Mesodermal cell (in vitro differentiated cells): ENCODE results near the gene GABBR2.

ENCODE experiments used
- H3K27ac ChIP-seq: 2 replicates; pipeline ENCODE4 v1.7.0; 2013; ENCODE audit warnings: mild to moderate bottlenecking, low read depth, low read length, moderate library complexity; ENCODE audit not compliant: severe bottlenecking
- H3K36me3 ChIP-seq: 2 replicates; pipeline ENCODE4 v1.7.1; 2013; ENCODE audit warnings: mild to moderate bottlenecking, low read length, moderate library complexity; ENCODE audit not compliant: control insufficient read depth, insufficient read depth
- H3K4me1 ChIP-seq: one replicate; pipeline ENCODE4 v1.7.1; 2013; ENCODE audit warnings: mild to moderate bottlenecking, low read length; ENCODE audit not compliant: insufficient read depth, control insufficient read depth, poor library complexity, severe bottlenecking
- H3K4me3 ChIP-seq: 2 replicates; pipeline ENCODE4 v1.7.0; 2013; ENCODE audit warnings: low read length, control low read depth, mild to moderate bottlenecking; ENCODE audit not compliant: insufficient read depth, poor library complexity, severe bottlenecking; ENCODE audit errors: extremely low read depth
- H3K9me3 ChIP-seq: 2 replicates; pipeline ENCODE4 v1.7.1; 2013; ENCODE audit warnings: mild to moderate bottlenecking, low read length, moderate library complexity; ENCODE audit not compliant: control insufficient read depth
- WGBS, 2 experiments: methylation state at CpG; one replicate each; pipeline ENCODE4 v1.1.5; 2013; ENCODE audit warnings: missing lambda C conversion rate in 2 of 2; ENCODE audit not compliant: insufficient coverage in 2 of 2; 5-methylcytosine and 5-hydroxymethylcytosine counted together

Gene GABBR2

DNA sequence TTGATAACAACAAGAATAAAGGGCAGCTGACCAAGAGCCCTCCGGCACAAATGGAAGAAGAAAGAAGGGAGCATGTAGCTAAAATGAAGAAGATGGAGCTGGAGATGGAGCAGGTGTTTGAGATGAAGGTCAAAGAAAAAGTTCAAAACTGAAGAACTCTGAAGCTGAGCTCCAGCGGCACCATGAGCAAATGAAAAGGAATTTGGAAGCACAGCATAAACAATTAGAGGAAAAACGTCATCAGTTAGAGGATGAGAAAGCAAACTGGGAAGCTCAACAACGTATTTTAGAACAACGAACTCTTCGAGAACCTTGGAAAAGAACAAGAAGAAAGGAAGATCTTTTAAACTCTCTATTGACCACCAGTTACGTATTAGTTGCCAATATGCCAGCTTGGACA lies 100.9 kb downstream of the GABBR2 start:
- Histone ChIP-seq H3K36me3 (no peaks in the 10 kb centered on the region), H3K27ac (peak overlapping the region; percentile 64), H3K4me1 (peaks cover 12% of the 10 kb centered on the region), H3K4me3 (no peak overlapping the region), H3K9me3 (no peaks in the 10 kb centered on the region)
- 81 to 90% methylated on average over 7 of the region's 7 CpGs for WGBS, 2 experiments

- Histone ChIP-seq H3K4me3 (no peak overlapping the region), H3K9me3 (no peaks in the 10 kb centered on the region), H3K36me3 (no peaks in the 10 kb centered on the region), H3K27ac (no peak overlapping the region), H3K4me1 (peaks cover 12% of the 10 kb centered on the region)
- WGBS, 2 experiments = 93 to 98% methylated on average over 6 to 7 of the region's 8 CpGs
These were observed 101.6 kb downstream of the GABBR2 start for GRCh38 chr9:98607152-98607551.

DNA sequence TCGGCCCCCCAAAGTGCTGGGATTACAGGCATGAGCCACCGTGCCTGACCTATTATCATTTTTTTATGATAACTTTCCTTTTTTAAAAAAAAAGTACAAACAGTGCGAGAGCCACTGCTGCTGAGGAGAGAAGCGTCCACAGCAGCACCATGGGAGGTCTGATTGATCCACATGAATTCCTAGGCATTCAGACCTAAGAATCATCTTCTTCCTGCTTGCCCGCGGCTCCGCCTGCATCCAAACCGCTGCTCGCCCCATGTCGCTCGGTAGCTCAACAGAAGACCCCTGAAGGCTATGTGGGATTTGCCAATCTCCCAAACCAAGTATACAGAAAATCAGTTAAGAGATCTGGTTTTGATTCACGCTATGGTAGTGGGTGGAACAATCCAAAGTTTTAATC lies 102.0 kb downstream of the GABBR2 start:
- no peaks in the 10 kb centered on the region for H3K9me3 ChIP-seq
- WGBS, 2 experiments = 89 to 95% methylated on average over 5 to 7 of the region's 12 CpGs
- H3K4me3 ChIP-seq = no peak overlapping the region
- peaks cover 12% of the 10 kb centered on the region for H3K4me1 ChIP-seq
- H3K27ac ChIP-seq = no peak overlapping the region
- no peaks in the 10 kb centered on the region for H3K36me3 ChIP-seq

DNA sequence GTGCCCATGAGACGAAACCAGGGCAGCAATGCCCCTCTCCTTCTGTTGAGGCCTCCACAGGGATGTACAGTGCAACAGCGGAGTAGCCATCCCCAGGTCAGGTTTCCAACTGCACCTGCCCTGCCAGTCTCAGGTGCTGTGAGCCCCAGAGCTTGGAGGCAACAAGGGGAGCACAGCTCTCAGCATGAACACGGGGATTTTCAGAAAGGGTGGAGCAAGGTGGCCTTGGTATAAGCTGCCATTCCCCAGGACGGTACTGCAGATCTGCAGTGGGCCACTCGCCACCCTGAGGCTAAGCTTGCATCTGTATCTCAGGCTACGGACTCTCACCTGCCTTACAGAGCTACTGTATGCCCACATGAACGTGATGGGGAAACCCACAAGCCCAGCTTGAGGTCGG lies 103.6 kb downstream of the GABBR2 start:
- H3K4me3 ChIP-seq = no peak overlapping the region
- H3K4me1 ChIP-seq = peaks cover 5% of the 10 kb centered on the region
- H3K27ac ChIP-seq = no peak overlapping the region
- 81 to 89% methylated on average over 7 of the region's 8 CpGs for WGBS, 2 experiments
- H3K9me3 ChIP-seq = no peaks in the 10 kb centered on the region
- no peaks in the 10 kb centered on the region for H3K36me3 ChIP-seq

DNA sequence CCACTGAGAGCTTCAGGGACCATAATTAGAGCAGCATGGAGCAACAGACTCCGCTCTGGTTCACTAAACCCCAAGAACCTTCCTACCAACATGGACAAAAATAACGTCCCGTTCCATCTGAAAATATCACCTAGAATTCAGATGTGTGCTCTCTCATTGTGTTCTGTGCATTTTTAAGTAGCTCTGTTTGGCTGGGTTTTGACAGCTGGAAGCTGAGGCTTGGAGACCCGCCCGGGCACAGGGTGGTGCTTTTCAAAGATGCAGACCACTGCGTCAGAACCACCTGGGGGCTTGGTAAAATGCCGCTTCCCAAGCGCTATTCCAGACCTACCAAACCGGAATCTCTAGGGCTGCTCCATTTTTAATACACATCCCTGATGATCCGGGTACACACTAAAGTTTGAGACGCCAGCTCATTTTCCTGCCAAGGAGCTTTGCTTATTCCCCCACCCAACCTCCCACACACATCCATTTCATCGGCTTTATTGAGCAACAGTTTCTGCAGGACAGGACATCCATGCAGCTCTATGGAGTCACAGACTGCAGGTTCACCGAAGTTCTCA lies 104.8 kb downstream of the GABBR2 start:
- Histone ChIP-seq H3K36me3 (no peaks in the 10 kb centered on the region), H3K27ac (no peak overlapping the region), H3K4me1 (peaks cover 3% of the 10 kb centered on the region), H3K9me3 (no peaks in the 10 kb centered on the region), H3K4me3 (no peak overlapping the region)
- 90 to 97% methylated on average over 12 of the region's 13 CpGs for WGBS, 2 experiments

DNA sequence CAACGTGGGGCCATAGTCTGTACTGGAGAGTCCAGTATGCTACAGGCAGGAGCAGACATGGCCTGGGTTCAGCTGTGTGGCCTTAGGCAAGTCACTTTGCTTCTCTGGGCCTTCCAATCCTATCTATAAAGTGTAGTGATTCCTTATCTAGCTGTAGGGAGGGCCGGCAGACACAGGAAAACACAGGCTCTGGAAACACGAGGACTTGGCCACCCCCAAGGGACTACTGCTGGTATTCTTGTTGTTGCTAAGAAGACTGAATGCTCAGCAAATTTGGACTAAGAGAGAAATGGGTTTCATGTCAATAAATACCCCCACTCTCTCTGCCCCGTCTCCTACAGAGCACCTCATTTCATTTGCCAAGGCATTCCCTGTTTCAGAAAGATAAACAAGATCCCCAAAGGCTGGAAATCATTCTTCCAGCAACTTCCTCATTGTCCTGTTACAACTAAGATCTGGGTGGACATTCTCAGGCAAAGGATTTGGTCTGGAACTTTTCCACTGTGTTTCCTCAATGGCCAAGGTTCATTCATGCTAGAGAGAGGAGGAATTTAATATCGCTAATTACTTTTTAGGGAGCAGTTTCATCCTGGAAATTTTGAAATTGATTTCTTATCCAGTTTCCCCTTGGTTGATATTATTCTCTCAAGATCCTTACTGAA lies 105.8 kb downstream of the GABBR2 start:
- Histone ChIP-seq H3K27ac (no peak overlapping the region), H3K36me3 (no peaks in the 10 kb centered on the region), H3K9me3 (no peaks in the 10 kb centered on the region), H3K4me1 (peaks cover 3% of the 10 kb centered on the region), H3K4me3 (no peak overlapping the region)
- 75 to 83% methylated on average over 2 to 4 of the region's 5 CpGs for WGBS, 2 experiments

GRCh38 chr9:98600631-98601030 lies 108.1 kb downstream of the GABBR2 start:
- Histone ChIP-seq H3K27ac (no peak overlapping the region), H3K4me3 (no peak overlapping the region), H3K36me3 (no peaks in the 10 kb centered on the region), H3K4me1 (peaks cover 3% of the 10 kb centered on the region), H3K9me3 (no peaks in the 10 kb centered on the region)
- WGBS, 2 experiments = 94 to 95% methylated on average over 10 of the region's 12 CpGs

- H3K27ac ChIP-seq = no peak overlapping the region
- peaks cover 3% of the 10 kb centered on the region for H3K4me1 ChIP-seq
- H3K4me3 ChIP-seq = no peak overlapping the region
- H3K9me3 ChIP-seq = no peaks in the 10 kb centered on the region
- no peaks in the 10 kb centered on the region for H3K36me3 ChIP-seq
- 73 to 74% methylated on average over 6 to 8 of the region's 8 CpGs for WGBS, 2 experiments
These were observed 109.0 kb downstream of the GABBR2 start for GRCh38 chr9:98599566-98600216.

DNA sequence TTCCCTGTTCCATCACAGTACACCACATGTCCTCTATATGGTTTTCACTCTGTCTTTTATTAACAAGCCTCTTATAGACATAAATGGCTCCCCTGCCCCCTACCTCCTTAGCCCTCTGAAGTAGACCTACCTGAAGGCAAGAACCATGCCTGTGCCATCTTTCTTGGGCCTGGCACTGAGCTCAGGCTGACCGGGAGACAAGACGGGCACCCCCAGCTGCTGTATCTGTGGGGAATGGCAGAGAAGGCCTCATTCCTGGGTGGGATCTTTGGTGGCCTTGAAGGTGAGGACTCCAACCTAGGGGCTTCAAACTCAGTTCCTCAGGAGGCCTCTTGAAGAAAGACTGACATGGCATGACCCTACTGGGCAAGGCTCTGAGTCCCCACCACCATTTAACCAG lies 109.9 kb downstream of the GABBR2 start:
- H3K27ac ChIP-seq = no peak overlapping the region
- H3K4me3 ChIP-seq = no peak overlapping the region
- WGBS, 2 experiments = 95 to 100% methylated on average over 2 of the region's 2 CpGs
- no peaks in the 10 kb centered on the region for H3K9me3 ChIP-seq
- peaks cover 3% of the 10 kb centered on the region for H3K4me1 ChIP-seq
- H3K36me3 ChIP-seq = no peaks in the 10 kb centered on the region

DNA sequence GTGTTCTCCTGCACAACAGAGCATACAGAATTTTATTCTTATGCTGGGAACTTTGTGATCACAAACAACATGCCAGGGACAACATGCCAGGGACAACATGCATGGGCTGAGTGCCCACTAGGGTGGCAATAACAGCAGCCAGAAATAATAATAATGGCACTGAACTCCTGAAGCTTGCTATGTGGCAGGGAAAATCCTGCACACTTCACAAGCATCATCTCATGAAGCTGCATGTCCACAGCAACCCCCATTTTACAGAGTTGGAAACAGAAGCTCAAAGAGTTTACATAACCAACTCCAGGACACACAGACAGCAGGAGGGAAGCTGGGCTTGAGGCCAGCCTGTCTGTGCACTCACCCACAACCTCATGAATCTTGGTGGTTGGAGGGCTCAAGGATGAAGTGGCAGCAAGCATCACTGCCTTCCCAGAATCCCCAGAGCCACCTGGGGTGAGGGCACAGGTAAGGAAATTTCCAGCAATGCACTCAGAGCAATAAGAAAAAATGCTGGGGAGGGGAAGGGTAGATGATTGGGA lies 111.4 kb downstream of the GABBR2 start:
- H3K9me3 ChIP-seq = no peaks in the 10 kb centered on the region
- no peak overlapping the region for H3K4me3 ChIP-seq
- H3K36me3 ChIP-seq = no peaks in the 10 kb centered on the region
- no peaks in the 10 kb centered on the region for H3K4me1 ChIP-seq
- no peak overlapping the region for H3K27ac ChIP-seq

DNA sequence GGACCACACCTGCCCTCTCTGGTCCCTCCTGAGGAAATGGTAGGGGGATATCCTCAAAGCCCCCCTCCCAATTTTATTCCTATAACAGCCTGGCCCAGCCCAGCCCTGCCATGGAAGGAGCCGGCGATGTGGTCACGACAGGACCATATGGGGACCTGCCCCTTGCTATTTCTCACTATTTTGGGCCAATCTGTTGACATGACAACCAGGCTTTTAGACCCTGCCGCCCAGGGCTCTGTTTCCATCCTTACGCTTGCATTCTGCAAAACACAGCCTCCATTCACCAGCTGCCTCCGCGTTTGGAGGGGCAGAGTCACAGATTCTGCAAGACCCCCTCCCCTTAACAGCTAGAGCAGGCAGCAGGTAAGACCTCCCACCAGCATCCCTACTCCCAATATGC lies 112.2 kb downstream of the GABBR2 start:
- H3K4me1 ChIP-seq = no peaks in the 10 kb centered on the region
- H3K36me3 ChIP-seq = no peaks in the 10 kb centered on the region
- no peak overlapping the region for H3K4me3 ChIP-seq
- H3K27ac ChIP-seq = no peak overlapping the region
- no peaks in the 10 kb centered on the region for H3K9me3 ChIP-seq
- 85 to 89% methylated on average over 5 of the region's 7 CpGs for WGBS, 2 experiments
